Esophagus squamous epithelium (tissue), 5 donors: Measurements from ENCODE around the gene RPTOR. TPM values are rescaled to one million over a fixed set of nuclear protein-coding genes. Genes with fewer than 3 reads are reported as not detected.

Source experiments
- DNase-seq: peaks from one replicate; lab custom pipeline; 2025; lab: John Stamatoyannopoulos, UW
- H3K27ac ChIP-seq, 4 donors: fragments of 200-600 bp; sonication (generic); one replicate each; pipeline ENCODE4 v1.5.1; 2016 to 2019; ENCODE audit warnings: mild to moderate bottlenecking in 1 of 4
- H3K27me3 ChIP-seq, 4 donors: fragments of 200-600 bp; sonication (generic); 1 replicate in 3 of 4; 2 replicates in 1 of 4; pipeline versions ENCODE4 v1.5.1 to v1.6.0; 2017 to 2021; ENCODE audit warnings: antibody characterized with exemption in 1 of 4
- H3K36me3 ChIP-seq, 3 donors: fragments of 200-600 bp; sonication (generic); one replicate each; pipeline ENCODE4 v1.5.1; 2016 to 2019
- H3K4me1 ChIP-seq, 3 donors: fragments of 200-600 bp; sonication (generic); one replicate each; pipeline ENCODE4 v1.5.1; 2017 to 2019
- H3K4me3 ChIP-seq, 4 donors: fragments of 200-600 bp; sonication (generic); 1 replicate in 3 of 4; 2 replicates in 1 of 4; pipeline ENCODE4 v1.5.1; 2016 to 2019; ENCODE audit warnings: mild to moderate bottlenecking in 2 of 4, moderate library complexity in 1 of 4
- H3K9me3 ChIP-seq, 3 donors: fragments of 200-600 bp; sonication (generic); one replicate each; pipeline ENCODE4 v1.5.1; 2016 to 2019
- CTCF ChIP-seq, 6 experiments: fragments of 450-650 bp in 4 of 6; fragments of 200-600 bp in 2 of 6; sonication (generic) in 2 of 6; IDR thresholded peaks; one replicate each; pipeline ENCODE4 v1.5.1; 2016 to 2019; ENCODE audit warnings: antibody characterized with exemption in 6 of 6, mild to moderate bottlenecking in 4 of 6, moderate library complexity in 4 of 6
- POLR2A ChIP-seq, 4 donors: fragments of 450-650 bp; IDR thresholded peaks; one replicate each; pipeline ENCODE4 v1.6.1; 2017; ENCODE audit warnings: antibody characterized with exemption in 4 of 4, mild to moderate bottlenecking in 4 of 4, moderate library complexity in 3 of 4
- WGBS, 2 donors: methylation state at CpG; one replicate each; pipeline ENCODE4 v1.1.5; 2018; 5-methylcytosine and 5-hydroxymethylcytosine counted together
- intact Hi-C: fragments of 100-400 bp; cut with DNase I; formaldehyde crosslinking; loops from one replicate; pipeline ENCODE4 v1.15.0; 2022
- total RNA-seq, 4 donors: library from RNA; depleted of rRNA; stranded (reverse); fragments of >200 nt; gene quantifications; one replicate each; pipeline ENCODE4 v1.1.0, GENCODE V29; 2016
- donor health status: DM: yes; HTN: yes; CAD: no.

Gene RPTOR
- total RNA-seq, 4 donors from 2014 or later, result 11.7 to 27.8 (median 22.8) TPM

GRCh38 chr17:80647746-80648145 is 103.1 kb downstream of the RPTOR start:
- 92 to 96% methylated on average over 4 to 5 of the region's 6 CpGs for WGBS, 2 donors
- intact Hi-C loops, result no loop called here
- Histone ChIP-seq H3K36me3 (peaks cover 0 to 9% (median 0%) of the 10 kb centered on the region in 3 donors), H3K4me3 (no peak overlapping the region), H3K27ac (no peak overlapping the region), H3K4me1 (peaks cover 0 to 20% (median 8%) of the 10 kb centered on the region in 3 donors), H3K27me3 (no peaks in the 10 kb centered on the region), H3K9me3 (no peaks in the 10 kb centered on the region)
- no peak for DNase-seq
- TF ChIP-seq CTCF (IDR thresholded peaks at IDR 0.05), result no peak
- TF ChIP-seq POLR2A (IDR thresholded peaks at IDR 0.05), result no peak

- TF ChIP-seq CTCF (IDR thresholded peaks at IDR 0.05) (no peak), POLR2A (IDR thresholded peaks at IDR 0.05) (no peak)
- Histone ChIP-seq H3K9me3 (no peaks in the 10 kb centered on the region), H3K27ac (no peak overlapping the region), H3K4me1 (peaks cover 0 to 20% (median 8%) of the 10 kb centered on the region in 3 donors), H3K36me3 (no peaks in the 10 kb centered on the region), H3K4me3 (no peak overlapping the region), H3K27me3 (no peaks in the 10 kb centered on the region)
- intact Hi-C loops, result no loop called here
- DNase-seq, result no peak
- 83 to 91% methylated on average over 6 to 10 of the region's 10 CpGs for WGBS, 2 donors
These were observed 104.6 kb downstream of the RPTOR start for GRCh38 chr17:80649200-80649644.

GRCh38 chr17:80649672-80650330 is 105.2 kb downstream of the RPTOR start:
- no peaks in the 10 kb centered on the region for H3K9me3 ChIP-seq
- no peak for DNase-seq
- peak overlapping the region in 1 of 4 donors; percentile 12 for H3K4me3 ChIP-seq
- WGBS, 2 donors, result 23 to 52% methylated on average over 10 to 14 of the region's 14 CpGs
- TF ChIP-seq POLR2A (IDR thresholded peaks at IDR 0.05) (no peak), CTCF (IDR thresholded peaks at IDR 0.05) (peak in 1 of 6 experiments; percentile 26)
- H3K27me3 ChIP-seq, result no peaks in the 10 kb centered on the region
- H3K4me1 ChIP-seq, result peaks cover 0 to 20% (median 8%) of the 10 kb centered on the region in 3 donors
- peak overlapping the region in 2 of 4 donors; percentile 18 to 67 for H3K27ac ChIP-seq
- intact Hi-C loops, result no loop called here
- no peaks in the 10 kb centered on the region for H3K36me3 ChIP-seq

GRCh38 chr17:80650331-80650672 is 105.7 kb downstream of the RPTOR start:
- H3K27ac ChIP-seq, result peak overlapping the region in 2 of 4 donors; percentile 18 to 67
- no peaks in the 10 kb centered on the region for H3K9me3 ChIP-seq
- peaks cover 0 to 20% (median 8%) of the 10 kb centered on the region in 3 donors for H3K4me1 ChIP-seq
- no peaks in the 10 kb centered on the region for H3K36me3 ChIP-seq
- intact Hi-C loops, result no loop called here
- H3K27me3 ChIP-seq, result no peaks in the 10 kb centered on the region
- no peak for DNase-seq
- TF ChIP-seq CTCF (IDR thresholded peaks at IDR 0.05) (no peak), POLR2A (IDR thresholded peaks at IDR 0.05) (no peak)
- no peak overlapping the region for H3K4me3 ChIP-seq
- WGBS, 2 donors, result 40 to 89% methylated on average over 1 to 8 of the region's 8 CpGs

GRCh38 chr17:80650751-80651518 is 106.3 kb downstream of the RPTOR start:
- TF ChIP-seq CTCF (IDR thresholded peaks at IDR 0.05) (no peak), POLR2A (IDR thresholded peaks at IDR 0.05) (no peak)
- Histone ChIP-seq H3K27ac (no peak overlapping the region), H3K27me3 (no peaks in the 10 kb centered on the region), H3K36me3 (no peaks in the 10 kb centered on the region), H3K4me3 (no peak overlapping the region), H3K9me3 (no peaks in the 10 kb centered on the region), H3K4me1 (peaks cover 0 to 20% (median 8%) of the 10 kb centered on the region in 3 donors)
- DNase-seq, result no peak
- WGBS, 2 donors, result 95 to 96% methylated on average over 16 to 17 of the region's 17 CpGs
- intact Hi-C loops, result no loop called here
